ENCODE results near the gene EEIG1.
A peak's percentile ranks its signal among the peaks of the same experiment; 100 is the strongest.

EEIG1 gene

GRCh38 chr9:127989094-127989493 is 8.3 kb upstream of the EEIG1 start:
- H3K4me3 ChIP-seq (replicated peaks; ENCODE audit: low read depth, low read length), result no peak overlapping the region
- no peak for TF ChIP-seq CTCF (IDR thresholded peaks at IDR 0.05; ENCODE audit: low read depth, low read length, missing control alignments)
- no peak for DNase-seq (ENCODE audit: extremely low read depth, low read depth)

GRCh38 chr9:127987103-127987614 is 6.4 kb upstream of the EEIG1 start:
- no peak for DNase-seq (ENCODE audit: extremely low read depth, low read depth)
- TF ChIP-seq CTCF (IDR thresholded peaks at IDR 0.05; ENCODE audit: low read depth, low read length, missing control alignments), result no peak
- H3K4me3 ChIP-seq (replicated peaks; ENCODE audit: low read depth, low read length), result no peak overlapping the region

- TF ChIP-seq CTCF (IDR thresholded peaks at IDR 0.05; ENCODE audit: low read depth, low read length, missing control alignments), result no peak
- H3K4me3 ChIP-seq (replicated peaks; ENCODE audit: low read depth, low read length), result no peak overlapping the region
- no peak for DNase-seq (ENCODE audit: extremely low read depth, low read depth)
Measured at GRCh38 chr9:127985011-127985410, 4.2 kb upstream of the EEIG1 start.

GRCh38 chr9:127983847-127984289 is 3.1 kb upstream of the EEIG1 start:
- no peak for TF ChIP-seq CTCF (IDR thresholded peaks at IDR 0.05; ENCODE audit: low read depth, low read length, missing control alignments)
- H3K4me3 ChIP-seq (replicated peaks; ENCODE audit: low read depth, low read length), result no peak overlapping the region
- no peak for DNase-seq (ENCODE audit: extremely low read depth, low read depth)

- TF ChIP-seq CTCF (IDR thresholded peaks at IDR 0.05; ENCODE audit: low read depth, low read length, missing control alignments), result no peak
- H3K4me3 ChIP-seq (replicated peaks; ENCODE audit: low read depth, low read length), result no peak overlapping the region
- no peak for DNase-seq (ENCODE audit: extremely low read depth, low read depth)
Measured at GRCh38 chr9:127982912-127983311, 2.1 kb upstream of the EEIG1 start.

GRCh38 chr9:127981559-127982121 is 851 bp upstream of the EEIG1 start:
- TF ChIP-seq CTCF (IDR thresholded peaks at IDR 0.05; ENCODE audit: low read depth, low read length, missing control alignments), result no peak
- peak overlapping the region; percentile 44 for H3K4me3 ChIP-seq (replicated peaks; ENCODE audit: low read depth, low read length)
- DNase-seq (ENCODE audit: extremely low read depth, low read depth), result no peak

All from HFF-Myc (cell line).